ENCODE results near the gene GARIN5B.

Gene GARIN5B

DNA sequence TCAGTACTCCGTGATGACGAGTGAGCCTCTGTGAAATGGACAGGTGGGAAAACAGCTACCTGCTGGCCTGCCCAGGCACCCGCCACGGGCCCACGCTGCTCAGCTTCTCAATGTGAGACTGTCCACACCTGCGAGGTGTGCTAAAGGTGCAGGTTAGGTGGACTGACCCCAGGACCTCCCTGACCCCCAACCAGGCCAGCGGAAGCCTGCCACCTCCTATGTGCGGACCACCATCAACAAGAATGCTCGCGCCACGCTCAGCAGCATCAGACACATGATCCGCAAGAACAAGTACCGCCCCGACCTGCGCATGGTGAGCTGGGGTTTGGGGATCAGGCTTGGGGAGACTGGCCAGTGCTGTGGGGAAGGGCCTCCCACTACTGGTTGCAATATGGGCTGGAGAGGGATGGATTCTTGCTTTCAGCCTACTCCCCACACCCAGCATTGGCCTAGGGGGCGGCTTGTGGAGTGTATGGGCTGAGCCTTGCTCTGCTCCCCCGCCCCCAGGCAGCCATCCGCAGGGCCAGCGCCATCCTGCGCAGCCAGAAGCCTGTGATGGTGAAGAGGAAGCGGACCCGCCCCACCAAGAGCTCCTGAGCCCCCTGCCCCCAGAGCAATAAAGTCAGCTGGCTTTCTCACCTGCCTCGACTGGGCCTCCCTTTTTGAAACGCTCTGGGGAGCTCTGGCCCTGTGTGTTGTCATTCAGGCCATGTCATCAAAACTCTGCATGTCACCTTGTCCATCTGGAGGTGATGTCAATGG, 24.9 kb upstream of the GARIN5B start:
- DNase-seq, result no peak

DNA sequence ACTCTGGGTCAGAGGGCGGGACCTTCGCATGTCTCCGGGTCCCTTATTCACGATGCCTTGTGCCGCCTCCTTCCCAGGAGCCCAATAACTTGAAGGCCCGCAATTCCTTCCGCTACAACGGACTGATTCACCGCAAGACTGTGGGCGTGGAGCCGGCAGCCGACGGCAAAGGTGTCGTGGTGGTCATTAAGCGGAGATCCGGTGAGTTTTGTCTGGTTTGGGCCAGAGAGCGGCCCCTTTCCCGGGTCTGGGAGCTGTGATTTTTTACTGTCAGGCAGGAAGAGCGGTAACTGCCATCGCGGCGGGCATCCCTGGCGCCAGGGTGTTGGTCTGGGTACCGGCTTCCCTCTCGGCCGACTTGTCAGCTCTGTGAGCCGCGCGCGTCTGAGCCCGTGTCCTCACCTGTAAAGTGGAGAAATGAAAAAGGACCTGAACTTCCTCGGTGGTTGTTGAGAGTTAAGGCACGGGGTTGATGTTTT, 23.5 kb upstream of the GARIN5B start:
- no peak for DNase-seq

DNA sequence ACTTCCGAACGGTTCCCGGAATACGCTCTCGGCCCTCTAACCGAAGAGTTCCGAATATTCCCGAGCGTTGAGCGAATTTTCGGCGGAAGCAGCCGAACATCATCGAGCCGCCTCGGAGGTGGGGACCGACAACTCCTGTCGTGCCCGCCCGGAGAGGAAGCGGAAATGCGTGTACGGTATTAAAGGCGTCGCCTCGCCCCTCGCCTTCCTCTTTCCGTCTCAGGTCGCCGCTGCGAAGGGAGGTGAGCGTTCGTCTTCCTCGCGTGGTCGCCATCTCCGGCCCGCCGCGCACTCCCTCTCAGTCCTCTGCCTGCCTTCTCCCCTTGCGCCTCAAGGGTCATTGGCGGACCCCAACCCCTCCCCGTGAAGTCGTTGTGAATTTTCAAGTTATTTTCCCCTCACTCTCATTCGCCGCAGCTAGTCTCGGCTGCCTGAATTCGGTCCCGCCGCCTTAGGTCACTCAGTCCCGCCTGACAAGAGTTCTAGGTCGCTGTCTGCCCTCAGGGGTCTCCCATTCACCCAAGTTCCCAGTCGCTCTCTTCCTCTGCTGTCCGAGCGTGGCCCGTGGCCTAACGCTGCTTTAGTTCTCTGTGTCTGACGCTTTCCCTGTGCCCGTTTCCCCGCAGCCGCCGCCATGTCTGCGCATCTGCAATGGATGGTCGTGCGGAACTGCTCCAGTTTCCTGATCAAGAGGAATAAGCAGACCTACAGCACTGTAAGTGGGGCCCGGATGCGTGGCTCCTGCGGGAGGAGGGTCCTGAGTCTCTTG, 22.8 kb upstream of the GARIN5B start, which contains the start of gene RPL28:
RPL28 (plus strand) TSS at position 209 of the 769 bp plus-strand sequence; CDS start at position 635, 426 bp downstream.
- DNase-seq, result peak; percentile 100

DNA sequence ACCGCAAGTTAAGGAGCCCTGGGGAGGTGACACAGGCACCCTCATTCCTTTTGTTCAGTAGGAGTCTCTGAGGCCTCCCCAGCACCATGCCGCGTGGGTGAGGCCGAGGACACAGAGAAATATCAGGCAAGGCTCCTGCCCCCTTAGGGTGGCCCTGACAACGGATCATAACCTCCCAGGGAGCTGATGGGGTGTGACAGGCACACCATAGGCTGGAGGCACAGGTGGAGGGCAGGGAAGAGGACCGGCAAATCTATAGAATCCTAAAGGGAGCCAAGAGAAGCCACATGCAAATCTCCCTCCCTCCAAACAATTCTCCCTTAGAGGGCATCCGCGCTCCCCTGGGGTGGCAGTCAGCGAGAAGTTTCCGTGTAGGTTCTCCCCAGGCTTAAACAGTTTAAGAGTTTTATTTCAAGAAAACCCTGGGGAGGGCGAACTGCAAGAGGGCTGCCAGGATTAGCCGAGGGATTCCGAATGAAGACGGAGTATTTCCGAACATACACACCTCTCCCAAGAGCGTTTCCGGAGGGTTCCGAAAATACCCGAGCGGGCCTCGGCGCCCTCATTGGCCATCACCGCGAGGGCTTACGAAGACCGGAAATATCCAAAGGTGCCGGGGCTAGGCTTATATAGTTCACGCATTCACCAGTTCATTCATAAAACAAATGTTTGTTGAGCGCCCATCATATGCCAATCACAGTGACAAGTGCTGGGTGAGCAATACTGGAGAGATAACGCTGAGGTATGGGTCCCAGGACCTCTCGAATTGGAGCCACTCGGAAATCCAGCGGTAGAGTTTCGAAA, 22.1 kb upstream of the GARIN5B start:
- DNase-seq, result peak; percentile 100

DNA sequence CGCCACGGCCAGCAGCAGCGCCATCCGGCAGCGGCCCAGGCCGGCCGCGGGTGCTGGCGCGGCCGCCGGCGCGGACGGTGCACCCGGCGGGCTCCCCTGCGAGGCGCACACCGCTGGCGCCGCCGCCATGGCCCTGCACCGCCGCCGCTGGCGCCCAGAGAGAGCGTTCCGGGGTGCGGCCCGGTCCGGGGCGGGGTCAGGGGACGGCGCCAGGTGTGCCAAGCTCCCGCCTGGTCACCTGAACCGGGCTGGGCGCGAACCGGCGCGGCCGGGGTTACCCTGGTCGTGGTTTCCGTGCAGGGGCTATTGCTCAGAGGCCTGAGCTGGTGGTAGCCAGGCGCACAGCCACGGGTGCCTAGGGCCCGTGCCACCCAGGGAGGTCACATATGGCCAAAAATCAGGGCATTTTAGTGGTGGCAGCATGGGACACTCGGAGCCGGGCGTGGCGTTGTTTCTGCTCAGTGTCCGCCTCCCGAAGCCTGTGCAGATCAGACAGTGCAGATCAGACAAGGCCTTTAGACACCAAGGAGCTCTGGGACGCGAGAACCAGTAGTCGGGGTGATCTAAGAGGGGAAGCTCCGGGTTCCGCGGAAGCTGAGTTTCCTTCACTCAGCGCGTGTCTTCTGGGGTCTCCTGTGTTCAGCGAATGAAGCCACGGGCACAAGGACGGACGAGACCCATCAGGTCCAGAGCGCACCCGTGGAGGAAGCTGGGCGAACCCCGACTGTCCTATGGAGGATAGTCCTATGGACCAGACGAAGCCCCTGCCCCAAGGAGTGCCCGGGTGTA, 21.3 kb upstream of the GARIN5B start, which contains the start of gene TMEM238:
TMEM238 (minus strand) TSS at position 162 of the 789 bp plus-strand sequence; CDS start at position 129, 33 bp downstream.
- DNase-seq, result no peak

DNA sequence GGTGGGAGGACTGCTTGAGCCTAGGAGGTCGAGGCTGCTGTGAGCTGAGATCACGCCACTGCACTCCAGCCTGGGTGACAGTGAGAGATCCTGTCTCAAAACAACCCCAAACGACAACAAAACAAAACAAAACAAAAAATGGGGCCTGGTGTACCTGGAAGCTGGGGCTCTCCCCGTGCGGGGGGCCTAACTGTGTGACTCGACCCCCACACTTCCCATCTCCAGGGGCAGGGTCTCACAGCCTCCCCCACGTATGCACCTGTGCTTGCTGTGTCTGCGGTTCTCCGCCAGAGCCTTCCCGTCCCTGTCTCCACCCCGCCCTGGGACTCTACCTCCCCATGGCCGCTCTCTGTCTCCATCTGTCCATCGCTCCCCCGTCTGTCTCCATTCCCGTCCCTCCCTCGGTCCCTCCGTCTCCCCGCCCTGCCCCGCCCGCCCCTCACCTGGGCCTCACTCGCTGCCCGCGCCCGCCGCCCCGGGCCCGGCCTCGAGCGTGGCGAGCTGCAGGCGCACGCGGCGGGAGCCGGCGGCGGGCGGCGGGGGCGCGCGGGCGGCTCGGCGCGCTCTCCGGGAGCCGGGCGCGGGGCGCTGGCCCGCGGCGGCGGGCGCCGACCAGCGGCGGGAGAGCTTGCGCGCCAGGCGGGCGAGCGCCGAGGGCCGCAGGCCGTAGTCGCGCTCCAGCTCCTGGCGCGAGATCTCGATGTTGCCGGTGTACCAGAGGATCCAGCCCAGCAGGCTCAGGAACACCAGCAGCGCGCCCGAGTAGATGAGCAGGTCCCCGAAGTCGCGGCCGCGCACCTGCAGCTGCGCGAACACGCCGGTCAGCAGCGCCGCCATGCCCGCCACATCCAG, 20.4 kb upstream of the GARIN5B start:
- DNase-seq, result peak; percentile 74

DNA sequence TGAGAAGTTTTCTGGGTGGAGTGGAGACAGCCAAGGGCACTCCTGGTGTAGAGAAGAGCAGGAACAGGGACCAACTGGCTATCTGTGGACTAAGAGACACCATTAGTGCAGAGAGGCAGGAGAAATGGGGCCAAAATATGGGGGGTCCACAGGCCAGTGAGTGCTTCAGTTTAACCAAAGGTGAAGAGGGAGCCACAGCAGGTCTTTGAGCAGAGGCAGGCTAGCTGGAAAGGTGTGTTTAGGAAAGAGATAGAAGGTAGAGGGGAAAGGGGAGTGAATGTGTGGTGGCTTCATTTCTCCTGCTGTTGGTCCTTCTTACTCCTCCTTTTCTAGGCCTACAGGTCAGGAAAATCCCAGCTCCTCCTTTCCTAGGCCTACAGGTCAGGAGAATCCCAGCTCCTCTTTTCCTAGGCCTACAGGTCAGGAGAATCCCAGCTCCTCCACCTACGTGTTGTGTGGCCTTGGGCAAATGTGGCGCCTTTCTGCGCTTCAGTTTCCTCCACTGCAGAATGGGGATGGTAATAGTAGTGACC, 19.5 kb upstream of the GARIN5B start:
- DNase-seq, result no peak

DNA sequence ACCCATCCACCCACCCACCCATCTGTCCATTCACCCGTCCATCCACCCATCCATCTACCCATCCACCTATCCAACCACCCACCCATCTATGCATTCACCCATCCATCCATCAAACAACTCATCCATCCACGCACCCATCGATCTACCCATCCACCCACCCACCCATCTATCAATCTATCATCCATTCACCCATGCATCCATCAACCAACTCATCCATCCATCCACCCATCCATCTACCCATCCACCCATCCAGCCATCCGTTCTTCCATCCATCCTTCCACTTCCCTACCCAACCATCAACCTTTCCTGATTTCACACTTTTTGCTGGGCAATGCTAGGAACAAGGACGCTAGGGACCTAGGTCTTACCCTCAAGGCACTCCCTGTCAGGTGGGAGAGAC, 19.0 kb upstream of the GARIN5B start:
- no peak for DNase-seq

DNA sequence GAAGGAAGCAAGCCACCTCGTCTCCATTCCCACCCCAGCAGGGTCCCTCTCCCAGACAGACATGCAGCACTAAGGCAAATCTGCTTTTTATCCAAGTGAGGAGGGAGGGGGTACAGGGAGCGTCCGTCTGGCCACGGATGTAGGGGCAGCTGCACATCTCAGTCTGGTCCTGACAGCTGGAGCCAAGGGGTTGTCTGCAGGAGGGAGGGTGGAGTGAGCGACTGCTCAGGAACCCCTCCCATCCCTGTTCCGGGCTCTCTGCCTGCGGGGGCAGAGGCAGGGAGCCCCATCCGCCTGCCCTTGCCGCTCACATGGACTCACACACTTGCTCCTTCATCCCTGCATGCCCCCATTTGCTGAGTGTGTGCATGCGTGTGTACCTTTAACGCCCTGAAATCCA, 16.1 kb upstream of the GARIN5B start:
- no peak for DNase-seq

DNA sequence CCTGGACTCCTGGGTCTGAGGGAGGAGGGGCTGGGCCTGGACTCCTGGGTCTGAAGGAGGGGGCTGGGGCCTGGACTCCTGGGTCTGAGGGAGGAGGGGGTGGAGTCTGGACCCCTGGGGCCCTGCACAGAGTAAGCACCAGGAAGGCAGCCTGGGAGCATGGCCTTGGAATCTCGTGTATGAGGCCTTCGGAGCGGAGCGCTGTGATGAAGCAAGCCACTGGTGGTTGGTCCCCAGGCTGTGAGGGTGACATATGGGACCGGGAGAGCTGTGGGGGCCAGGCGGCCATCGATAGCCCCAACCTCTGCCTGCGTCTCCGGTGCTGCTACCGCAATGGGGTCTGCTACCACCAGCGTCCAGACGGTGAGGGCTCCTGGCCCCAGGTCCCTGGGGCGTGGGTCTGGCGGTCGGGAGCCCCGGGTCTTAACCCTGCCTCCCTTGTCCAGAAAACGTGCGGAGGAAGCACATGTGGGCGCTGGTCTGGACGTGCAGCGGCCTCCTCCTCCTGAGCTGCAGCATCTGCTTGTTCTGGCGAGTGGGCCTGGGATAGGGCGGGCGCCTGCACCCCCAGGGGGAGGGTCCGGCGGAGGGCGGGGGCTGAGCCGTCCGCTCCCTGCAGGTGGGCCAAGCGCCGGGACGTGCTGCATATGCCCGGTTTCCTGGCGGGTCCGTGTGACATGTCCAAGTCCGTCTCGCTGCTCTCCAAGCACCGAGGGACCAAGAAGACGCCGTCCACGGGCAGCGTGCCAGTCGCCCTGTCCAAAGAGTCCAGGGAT, 14.5 kb upstream of the GARIN5B start:
- no peak for DNase-seq

DNA sequence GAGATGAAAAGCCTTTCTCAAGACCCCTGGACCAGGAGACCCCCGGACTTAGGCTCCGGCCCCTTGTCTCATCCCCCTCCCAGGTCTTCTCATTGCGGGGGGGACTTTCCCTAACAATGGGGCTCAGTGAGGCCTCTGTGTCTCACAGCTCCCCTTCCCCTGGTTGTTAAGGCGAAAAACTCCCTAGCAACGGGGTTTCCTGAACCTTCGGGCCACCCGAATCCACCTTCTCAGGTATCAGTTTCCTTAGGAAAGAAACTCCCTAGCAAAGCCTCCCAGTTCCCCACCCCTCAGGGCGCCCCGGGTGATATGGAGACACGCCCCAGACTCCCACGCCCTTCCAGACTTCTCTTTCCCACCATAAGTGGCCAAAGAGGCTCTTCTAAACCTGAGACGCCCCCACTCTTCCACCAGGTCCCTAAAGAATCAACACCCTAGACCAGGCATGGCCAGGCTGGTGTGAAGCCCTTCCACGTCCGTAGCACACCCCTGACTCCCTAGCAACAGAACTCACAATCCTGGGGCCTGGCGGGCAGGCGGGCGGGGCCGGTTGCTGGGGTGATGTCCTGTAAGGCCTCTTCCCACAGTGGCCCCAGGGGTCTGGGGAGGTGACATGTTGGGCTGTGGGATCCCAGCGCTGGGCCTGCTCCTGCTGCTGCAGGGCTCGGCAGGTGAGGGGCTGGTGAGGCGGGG, 13.3 kb upstream of the GARIN5B start, which contains the start of gene TMEM190:
TMEM190 (plus strand) TSS at position 586 of the 693 bp plus-strand sequence; CDS start at position 614, 28 bp downstream.
- no peak for DNase-seq

DNA sequence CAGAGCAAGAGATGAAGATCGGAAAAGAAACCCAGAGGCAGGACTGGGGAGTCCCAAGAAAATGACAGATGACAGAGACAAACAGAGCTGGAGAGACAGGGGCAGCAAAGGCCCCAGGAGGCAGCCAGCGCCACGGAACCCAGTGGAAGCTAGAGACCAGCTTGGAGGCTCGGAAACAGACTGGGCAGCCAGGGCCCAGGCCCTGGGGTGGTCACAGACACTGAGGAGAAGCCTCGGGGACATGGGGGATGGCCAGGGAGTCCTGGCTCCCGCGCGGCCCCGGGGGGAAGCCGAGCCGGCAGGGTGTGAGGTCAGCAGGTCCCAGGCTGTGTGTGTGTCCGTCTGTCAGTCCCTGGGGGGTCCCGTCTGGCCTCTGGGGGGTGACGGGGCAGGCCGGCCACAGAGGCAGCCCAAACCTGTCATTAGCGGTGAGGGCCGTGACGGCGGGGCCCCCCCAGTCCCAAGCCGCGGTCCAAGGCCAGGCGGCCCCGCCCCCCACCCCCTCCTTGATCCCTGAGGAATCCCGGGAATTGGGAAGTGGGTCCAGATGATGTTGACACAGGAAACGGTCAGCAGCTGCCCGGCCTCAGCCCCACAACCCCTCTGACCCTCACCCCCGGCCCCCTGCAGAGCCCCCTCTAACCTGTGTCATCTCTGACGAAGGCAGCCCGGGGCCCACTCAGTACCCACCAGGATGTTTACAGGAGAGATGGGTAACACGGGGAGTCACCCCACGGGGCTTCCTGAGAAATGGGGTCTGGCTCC, 11.1 kb upstream of the GARIN5B start:
- no peak for DNase-seq

DNA sequence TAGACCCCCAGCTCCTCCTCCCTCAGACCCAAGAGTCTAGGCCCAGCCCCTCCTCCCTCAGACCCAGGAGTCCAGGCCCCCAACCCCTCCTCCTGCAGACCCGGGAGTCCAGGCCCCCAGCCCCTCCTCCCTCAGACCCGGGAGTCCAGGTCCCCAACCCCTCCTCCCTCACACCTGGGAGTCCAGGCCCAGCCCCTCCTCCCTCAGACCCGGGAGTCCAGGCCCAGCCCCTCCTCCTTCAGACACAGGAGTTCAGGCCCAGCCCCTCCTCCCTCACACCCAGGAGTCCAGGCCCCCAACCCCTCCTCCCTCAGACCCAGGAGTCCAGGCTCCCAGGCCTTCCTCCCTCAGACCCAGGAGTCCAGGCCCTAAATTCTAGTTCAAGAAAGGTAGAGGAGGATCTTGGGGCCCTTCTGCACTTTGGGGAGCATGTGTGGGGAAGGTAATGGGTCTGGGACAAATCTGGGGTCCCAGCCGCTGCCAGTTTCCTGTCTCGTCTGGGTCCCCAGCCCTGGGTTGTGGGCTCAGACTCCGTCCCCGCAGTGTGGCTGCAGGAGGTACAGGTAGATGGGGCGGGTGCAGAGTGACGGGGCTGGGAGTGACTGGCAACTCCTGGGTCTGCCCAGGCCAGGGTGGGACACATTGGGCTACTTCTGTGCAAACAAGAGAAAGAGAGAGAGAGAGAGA, 10.4 kb upstream of the GARIN5B start:
- DNase-seq, result no peak

DNA sequence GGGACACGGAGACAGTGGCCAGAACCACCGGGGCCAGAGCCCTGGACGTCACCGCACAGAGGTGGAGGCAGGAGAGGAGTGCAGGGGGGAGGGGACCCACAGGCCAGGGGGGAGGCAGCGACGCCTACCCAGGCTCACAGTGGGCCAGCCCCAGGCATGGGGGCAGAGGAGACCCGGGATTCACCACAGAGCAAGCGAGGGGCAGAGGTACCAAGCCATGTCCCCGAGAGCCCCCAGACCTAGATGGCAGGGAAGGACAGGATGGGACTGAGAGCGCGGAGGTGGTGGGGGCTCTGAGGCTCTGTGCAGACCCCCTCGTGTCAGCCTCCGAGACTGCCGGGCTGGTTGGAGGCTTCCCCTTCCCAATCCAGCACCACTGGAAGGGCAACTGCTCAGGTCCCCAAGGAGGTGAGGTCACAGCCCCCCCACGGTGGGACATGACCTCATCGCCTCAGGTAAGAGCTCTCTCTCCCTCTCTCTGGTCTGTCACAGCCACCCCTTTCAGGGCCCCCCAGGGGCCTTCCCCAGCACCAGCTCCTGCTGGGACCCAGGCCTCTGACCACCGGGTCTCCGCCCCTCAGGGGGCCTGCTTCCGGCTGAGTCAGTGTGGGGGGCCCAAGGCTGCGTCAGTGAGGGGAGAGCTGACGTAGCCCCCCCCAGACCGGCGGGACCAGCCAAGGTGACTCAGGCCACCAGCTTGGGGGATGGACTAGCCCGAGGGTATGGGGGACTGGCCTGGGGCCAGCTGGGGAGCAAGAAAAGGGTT, 9.4 kb upstream of the GARIN5B start:
- no peak for DNase-seq

DNA sequence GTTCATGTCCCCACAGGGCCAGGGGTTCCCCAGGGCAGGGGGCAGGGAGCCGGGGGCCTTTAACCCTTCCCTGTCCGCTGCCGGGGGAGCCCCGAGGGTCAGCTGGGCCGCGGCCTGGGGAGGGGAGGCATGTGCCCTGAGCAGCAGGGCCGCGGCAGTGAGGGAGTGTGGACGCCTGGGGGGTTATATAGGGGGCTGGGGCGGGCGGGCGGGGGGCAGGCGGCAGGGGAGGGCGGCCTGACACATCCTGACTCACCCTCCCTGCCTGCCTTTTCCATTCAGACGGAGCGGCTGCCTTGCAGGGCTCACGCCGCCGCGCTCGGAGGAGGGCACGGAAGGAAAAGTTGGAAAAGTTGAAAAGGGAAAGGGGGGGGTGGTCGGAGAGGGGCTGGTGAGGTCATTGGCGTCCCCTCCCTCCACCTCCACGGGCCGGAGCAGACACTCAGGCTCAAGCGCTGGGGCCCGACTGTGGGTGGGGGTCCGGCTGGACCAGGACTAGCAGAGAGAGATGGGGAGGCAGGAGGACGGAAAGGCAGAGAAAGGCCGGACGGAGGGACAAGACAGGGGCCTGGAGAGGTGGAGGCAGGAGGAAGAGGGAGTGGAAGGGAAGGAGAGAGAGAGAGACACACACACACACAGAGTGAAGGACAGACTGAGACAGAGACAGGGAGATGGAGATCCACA, 7.4 kb upstream of the GARIN5B start, which contains the start of gene IL11:
IL11 (minus strand) TSS at position 159 of the 684 bp plus-strand sequence; CDS start at position 6, 153 bp downstream.
- no peak for DNase-seq

DNA sequence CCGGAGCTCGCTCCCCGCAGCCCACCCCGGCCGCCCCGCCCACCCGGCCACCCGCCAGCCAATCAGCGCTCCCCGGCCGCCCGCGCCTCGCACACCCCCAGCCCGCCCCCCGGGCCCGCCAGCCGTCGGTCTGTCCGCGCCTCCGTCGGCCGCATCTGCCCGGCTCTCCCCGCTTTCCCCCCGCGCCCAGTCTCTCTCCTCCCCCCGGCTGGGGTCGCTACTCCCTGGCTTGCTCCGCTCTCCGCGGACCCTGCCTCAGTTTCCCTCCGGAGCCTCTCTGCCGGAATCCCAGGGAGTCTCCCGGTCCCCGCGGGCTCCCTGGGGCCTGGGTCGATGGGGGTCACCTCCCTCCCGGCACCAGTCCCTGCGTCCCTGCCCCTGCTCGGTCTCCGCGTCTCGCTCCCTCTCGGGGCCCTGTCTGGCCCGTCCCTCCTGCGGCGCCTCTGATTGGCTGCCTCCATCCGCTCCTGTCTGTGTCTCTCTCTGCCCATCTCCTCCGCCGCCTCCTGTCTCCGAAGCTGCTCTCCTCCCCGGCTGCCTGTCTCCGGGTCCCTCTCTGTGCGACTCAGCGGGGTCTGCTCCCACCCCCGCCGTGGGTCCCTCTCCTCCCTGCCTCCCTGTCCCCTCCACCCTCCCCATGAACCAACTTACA, 6.7 kb upstream of the GARIN5B start:
- peak; percentile 90 for DNase-seq
